Measurements from ENCODE around the gene MC4R. TPM values are rescaled to one million over a fixed set of nuclear protein-coding genes. Genes with fewer than 3 reads are reported as not detected.

The MC4R gene
- total and polyA plus RNA-seq, 10 of the 15 experiments (the other 5 are each of a cell fraction or from before 2014, with no cell fraction given): not detected

DNA sequence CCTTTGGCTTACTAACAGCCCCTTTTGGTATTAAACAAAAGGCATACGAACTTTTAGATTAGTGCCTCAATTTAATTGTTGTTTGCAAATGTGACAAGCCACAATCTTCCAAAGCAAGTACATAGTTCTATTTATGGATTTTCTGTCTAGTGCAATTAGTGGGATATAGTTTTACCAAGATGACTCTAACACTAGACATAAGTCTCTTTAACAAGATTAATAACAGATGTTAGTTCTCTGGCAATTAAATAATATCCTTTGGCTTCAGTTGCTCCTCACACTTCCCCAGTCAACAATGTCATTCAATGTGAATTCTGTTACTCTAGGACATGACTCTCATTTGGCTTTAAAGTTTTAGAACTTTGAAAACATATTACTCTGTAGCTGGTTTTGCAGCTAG lies 16.7 kb upstream of the MC4R start:
- Histone ChIP-seq H3K4me3 (no peak overlapping the region), H4K20me1 (ENCODE audit: control insufficient read depth, insufficient read depth) (no peaks in the 10 kb centered on the region), H3K9me3 (replicated peaks; ENCODE audit: control insufficient read depth, insufficient read depth, low read length) (no peaks in the 10 kb centered on the region), H3K4me2 (ENCODE audit: control insufficient read depth, insufficient read depth) (no peak overlapping the region), H3K79me2 (ENCODE audit: control insufficient read depth, insufficient read depth, low read length) (no peaks in the 10 kb centered on the region), H2AFZ (ENCODE audit: control insufficient read depth, low read depth, low read length) (no peak overlapping the region), H3K4me1 (ENCODE audit: control insufficient read depth, insufficient read depth, low read length) (no peaks in the 10 kb centered on the region), H3K36me3 (ENCODE audit: control insufficient read depth in 2 of 2, insufficient read depth in 2 of 2, low read length in 1 of 2) (no peaks in the 10 kb centered on the region), H3K27ac (ENCODE audit: control insufficient read depth, insufficient read depth) (no peak overlapping the region), H3K9ac (ENCODE audit: control insufficient read depth, insufficient read depth, low read length) (no peak overlapping the region), H3K27me3 (replicated peaks in 1 of 2; ENCODE audit: control insufficient read depth in 2 of 2, insufficient read depth in 2 of 2, low read length in 1 of 2) (no peaks in the 10 kb centered on the region)
- no peak for ATAC-seq
- intact Hi-C loops (cut with micrococcal nuclease; ENCODE audit: unreplicated experiment) (no loop called here), in situ Hi-C loops (cut with MboI) (no loop called here)
- no TSS peak for BruUV-seq (replicated peaks)
- TF ChIP-seq SUPT20H (IDR thresholded peaks at IDR 0.05; ENCODE audit: borderline replicate concordance, control insufficient read depth, low read depth, low read length) (no peak), ATF2 (IDR thresholded peaks at IDR 0.05; ENCODE audit: low read length) (no peak), MTA3 (IDR thresholded peaks at IDR 0.05; ENCODE audit: borderline replicate concordance, low read length) (no peak), HDAC2 (IDR thresholded peaks at IDR 0.05) (no peak), EZH2 (IDR thresholded peaks at IDR 0.05; ENCODE audit: borderline replicate concordance, control insufficient read depth, low read depth, low read length) (no peak), ZZZ3 (IDR thresholded peaks at IDR 0.05; ENCODE audit: control insufficient read depth, insufficient read length, low read depth) (no peak), NKRF (conservative IDR thresholded peaks at IDR 0.05) (no peak), SREBF1 (IDR thresholded peaks at IDR 0.05; ENCODE audit: low read length) (no peak), SKIL (IDR thresholded peaks at IDR 0.05; ENCODE audit: low read depth, poor library complexity, severe bottlenecking) (no peak), HDAC6 (IDR thresholded peaks at IDR 0.05; ENCODE audit: unreplicated experiment) (no peak), E2F8 (IDR thresholded peaks at IDR 0.05; ENCODE audit: low read depth, partially characterized antibody) (no peak), JUND (IDR thresholded peaks at IDR 0.05; ENCODE audit: low read depth, low read length) (no peak), CHD1 (IDR thresholded peaks at IDR 0.05; ENCODE audit: low read depth, low read length) (no peak), MEF2B (IDR thresholded peaks at IDR 0.05; ENCODE audit: partially characterized antibody, poor library complexity, severe bottlenecking) (no peak)
- ChIA-PET SMC1A (ENCODE audit: uncharacterized antibody, unreplicated experiment) (no interaction called here), POLR2A (no interaction called here), CTCF (interaction anchor here (0.6 to 1.0 kb wide), 2 partner anchors 14 to 160 kb away, joined by 3 read pairs; no protein-coding TSS in a partner anchor), RAD21 (ENCODE audit: unreplicated experiment) (no interaction called here)
- no peak for DNase-seq (ENCODE audit: low read depth, low spot score)
- WGBS (ENCODE audit: insufficient coverage, insufficient replicate concordance, low lambda C conversion rate, missing lambda C conversion rate): 0% methylated on average over 1 of the region's 1 CpG
- no peak for FAIRE-seq

Measured in GM12878 (cell line).